Fibroblast of skin of scalp (primary cell): Measurements from ENCODE around the gene TMEM164.
A peak's percentile ranks its signal among the peaks of the same experiment; 100 is the strongest.

ENCODE experiments used
- DNase-seq: peaks from one replicate; pipeline ENCODE4 v3.0.0-alpha.2; 2013

TMEM164 gene

GRCh38 chrX:110212299-110212698 is 209.4 kb downstream of the TMEM164 start:
- DNase-seq, result no peak

- no peak for DNase-seq
Observed at GRCh38 chrX:110213183-110213582, 210.3 kb downstream of the TMEM164 start.

GRCh38 chrX:110214684-110215083 is 211.8 kb downstream of the TMEM164 start:
- no peak for DNase-seq

GRCh38 chrX:110215411-110215810 is 212.5 kb downstream of the TMEM164 start:
- DNase-seq, result peak; percentile 26

- no peak for DNase-seq
Observed at GRCh38 chrX:110216027-110216426, 213.1 kb downstream of the TMEM164 start.

- DNase-seq, result peak; percentile 70
Observed at GRCh38 chrX:110218591-110218990, 215.7 kb downstream of the TMEM164 start.

GRCh38 chrX:110219920-110220319 is 217.0 kb downstream of the TMEM164 start:
- DNase-seq, result peak; percentile 28

GRCh38 chrX:110222497-110223257 is 219.8 kb downstream of the TMEM164 start:
- no peak for DNase-seq

GRCh38 chrX:110224926-110225617 is 222.2 kb downstream of the TMEM164 start:
- DNase-seq, result no peak

GRCh38 chrX:110226931-110227330 is 224.0 kb downstream of the TMEM164 start:
- DNase-seq, result no peak
